A673 (cell line): Measurements from ENCODE around the gene SNX13.

Experiments
- EZH2 ChIP-seq: fragments of 200-600 bp; sonication (generic); IDR thresholded peaks from 2 replicates; pipeline ENCODE4 v1.6.1; 2017; ENCODE audit warnings: borderline replicate concordance, low read depth, mild to moderate bottlenecking, mixed read lengths, antibody characterized with exemption, low read length; ENCODE audit not compliant: poor library complexity, severe bottlenecking
- TF ChIP-seq, protein P1 (sequence below): fragments of 300-800, 200-600 bp; sonication (generic); conservative IDR thresholded peaks from 2 replicates; pipeline ENCODE4 v1.5.1; 2017; ENCODE audit warnings: low read depth, mild to moderate bottlenecking, antibody characterized with exemption, low read length, moderate library complexity, mixed read lengths

DNA sequence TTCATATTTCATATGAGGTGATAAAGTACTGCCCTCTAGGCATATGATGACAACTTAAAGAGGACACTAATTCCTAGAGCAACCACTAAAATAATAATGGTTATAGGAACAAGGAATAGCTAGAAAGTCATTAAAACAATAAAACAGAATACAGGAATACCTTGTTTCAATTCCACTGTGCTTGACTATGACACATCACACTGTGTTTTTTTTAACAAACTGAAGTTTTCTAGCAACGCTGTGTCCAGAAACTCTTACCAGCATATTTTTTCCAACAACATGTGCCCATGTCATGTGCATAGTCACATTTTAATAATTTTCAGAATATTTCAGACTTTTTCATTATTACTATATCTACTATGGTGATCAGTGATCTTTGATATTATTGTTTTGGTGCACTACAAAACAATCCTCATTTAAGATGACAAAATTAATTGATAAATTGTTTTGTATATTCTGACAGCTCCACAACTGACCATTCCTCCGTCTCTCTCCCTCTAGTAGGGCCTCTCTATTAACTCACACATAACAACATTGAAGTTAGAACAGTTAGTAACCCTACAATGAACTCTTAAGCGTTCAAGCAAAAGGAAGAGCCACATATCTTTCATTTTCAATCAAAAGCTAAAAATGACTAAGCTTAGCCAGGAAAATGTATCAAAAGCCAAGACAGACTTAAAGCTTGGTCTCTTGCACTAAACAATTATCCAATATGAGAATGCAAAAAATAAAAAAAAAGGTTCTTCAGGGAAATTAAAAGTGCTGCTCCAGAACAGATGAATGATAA lies 85.8 kb downstream of the SNX13 start:
- TF ChIP-seq, protein P1, sequence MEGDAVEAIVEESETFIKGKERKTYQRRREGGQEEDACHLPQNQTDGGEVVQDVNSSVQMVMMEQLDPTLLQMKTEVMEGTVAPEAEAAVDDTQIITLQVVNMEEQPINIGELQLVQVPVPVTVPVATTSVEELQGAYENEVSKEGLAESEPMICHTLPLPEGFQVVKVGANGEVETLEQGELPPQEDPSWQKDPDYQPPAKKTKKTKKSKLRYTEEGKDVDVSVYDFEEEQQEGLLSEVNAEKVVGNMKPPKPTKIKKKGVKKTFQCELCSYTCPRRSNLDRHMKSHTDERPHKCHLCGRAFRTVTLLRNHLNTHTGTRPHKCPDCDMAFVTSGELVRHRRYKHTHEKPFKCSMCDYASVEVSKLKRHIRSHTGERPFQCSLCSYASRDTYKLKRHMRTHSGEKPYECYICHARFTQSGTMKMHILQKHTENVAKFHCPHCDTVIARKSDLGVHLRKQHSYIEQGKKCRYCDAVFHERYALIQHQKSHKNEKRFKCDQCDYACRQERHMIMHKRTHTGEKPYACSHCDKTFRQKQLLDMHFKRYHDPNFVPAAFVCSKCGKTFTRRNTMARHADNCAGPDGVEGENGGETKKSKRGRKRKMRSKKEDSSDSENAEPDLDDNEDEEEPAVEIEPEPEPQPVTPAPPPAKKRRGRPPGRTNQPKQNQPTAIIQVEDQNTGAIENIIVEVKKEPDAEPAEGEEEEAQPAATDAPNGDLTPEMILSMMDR = no peak
- no peak for TF ChIP-seq EZH2
